HFFc6 (cell line): ENCODE results near the gene TTBK2. TPM values are rescaled to one million over a fixed set of nuclear protein-coding genes. Genes with fewer than 3 reads are reported as not detected.
"Not testable (repeated sequence)": the region's sequence is repeated elsewhere in the genome, so short reads cannot be mapped to it uniquely, and the experiment has no call there.

Experiments
- DNase-seq: peaks from one replicate; pipeline ENCODE4 v3.0.0-alpha.2; 2018
- H3K27ac Mint-ChIP-seq: 2 replicates; pipeline ENCODE4 v1.8.0; 2020; ENCODE audit warnings: mild to moderate bottlenecking, mixed read lengths
- H3K27me3 Mint-ChIP-seq: 2 replicates; pipeline ENCODE4 v1.8.0; 2021; ENCODE audit warnings: mild to moderate bottlenecking, moderate library complexity, mixed read lengths; ENCODE audit not compliant: insufficient read depth
- H3K36me3 Mint-ChIP-seq: 2 replicates; pipeline ENCODE4 v1.8.0; 2021; ENCODE audit warnings: low read depth, mixed read lengths
- H3K4me1 Mint-ChIP-seq: 2 replicates; pipeline ENCODE4 v1.8.0; 2020; ENCODE audit warnings: low read depth, mixed read lengths
- H3K4me3 Mint-ChIP-seq: 2 replicates; pipeline ENCODE4 v1.8.0; 2020; ENCODE audit warnings: mild to moderate bottlenecking, moderate library complexity, mixed read lengths
- H3K9me3 Mint-ChIP-seq: 2 replicates; pipeline ENCODE4 v1.8.0; 2020; ENCODE audit warnings: mild to moderate bottlenecking, mixed read lengths
- total RNA-seq, 6 experiments: library from RNA; stranded (reverse); fragmentation: NEBNext Ultra II Directional; extraction: Animal tissue kit (Norgen Biotek cat#: 25700); gene quantifications; 2 replicates in 1 of 6; 3 replicates in 5 of 6; pipeline ENCODE4 v1.2.3, GENCODE V29; 2021
- TF ChIP-seq, protein P1 (sequence below): fragments of 200-600 bp; sonication (generic); IDR thresholded peaks from 2 replicates; pipeline ENCODE4 v1.5.0; 2021; ENCODE audit warnings: antibody characterized with exemption, mild to moderate bottlenecking

Gene TTBK2
- total RNA-seq, 6 experiments from 2014 or later = 9.4 to 12.6 (median 10.2) TPM

DNA sequence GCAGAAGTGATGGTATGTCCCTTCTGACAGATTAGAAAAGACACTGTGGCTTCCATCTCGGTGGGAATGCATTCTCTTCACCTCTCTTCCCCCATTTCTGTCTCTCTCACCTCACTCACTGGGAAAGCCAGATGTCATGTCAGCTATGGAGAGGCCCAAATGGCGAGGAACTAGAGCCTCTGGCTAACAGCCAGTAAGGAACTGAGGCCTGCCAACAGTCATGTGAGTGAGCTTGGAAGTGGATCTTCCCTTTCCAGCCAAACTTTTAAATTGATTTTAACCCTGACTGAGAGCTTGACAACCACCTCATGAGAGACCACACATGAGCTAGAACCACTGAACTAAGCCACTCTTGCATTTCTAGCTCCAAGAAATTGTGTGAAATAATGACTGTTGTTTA, 148.4 kb downstream of the TTBK2 start:
- H3K36me3 Mint-ChIP-seq = peaks cover 14% of the 10 kb centered on the region
- no peaks in the 10 kb centered on the region for H3K4me1 Mint-ChIP-seq
- TF ChIP-seq, protein P1, sequence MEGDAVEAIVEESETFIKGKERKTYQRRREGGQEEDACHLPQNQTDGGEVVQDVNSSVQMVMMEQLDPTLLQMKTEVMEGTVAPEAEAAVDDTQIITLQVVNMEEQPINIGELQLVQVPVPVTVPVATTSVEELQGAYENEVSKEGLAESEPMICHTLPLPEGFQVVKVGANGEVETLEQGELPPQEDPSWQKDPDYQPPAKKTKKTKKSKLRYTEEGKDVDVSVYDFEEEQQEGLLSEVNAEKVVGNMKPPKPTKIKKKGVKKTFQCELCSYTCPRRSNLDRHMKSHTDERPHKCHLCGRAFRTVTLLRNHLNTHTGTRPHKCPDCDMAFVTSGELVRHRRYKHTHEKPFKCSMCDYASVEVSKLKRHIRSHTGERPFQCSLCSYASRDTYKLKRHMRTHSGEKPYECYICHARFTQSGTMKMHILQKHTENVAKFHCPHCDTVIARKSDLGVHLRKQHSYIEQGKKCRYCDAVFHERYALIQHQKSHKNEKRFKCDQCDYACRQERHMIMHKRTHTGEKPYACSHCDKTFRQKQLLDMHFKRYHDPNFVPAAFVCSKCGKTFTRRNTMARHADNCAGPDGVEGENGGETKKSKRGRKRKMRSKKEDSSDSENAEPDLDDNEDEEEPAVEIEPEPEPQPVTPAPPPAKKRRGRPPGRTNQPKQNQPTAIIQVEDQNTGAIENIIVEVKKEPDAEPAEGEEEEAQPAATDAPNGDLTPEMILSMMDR = no peak

DNA sequence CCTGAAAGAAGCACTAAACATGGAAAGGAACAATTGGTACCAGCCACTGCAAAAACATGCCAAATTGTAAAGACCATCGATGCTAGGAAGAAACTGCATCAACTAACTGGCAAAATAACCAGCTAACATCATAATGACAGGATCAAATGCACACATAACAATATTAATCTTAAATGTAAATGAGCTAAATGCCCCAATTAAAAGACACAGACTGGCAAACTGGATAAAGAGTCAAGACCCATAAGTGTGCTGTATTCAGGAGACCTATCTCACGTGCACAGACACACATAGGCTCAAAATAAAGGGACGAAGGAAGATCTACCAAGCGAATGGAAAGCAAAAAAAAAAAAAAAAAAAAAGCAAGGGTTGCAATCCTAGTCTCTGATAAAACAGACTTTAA, 154.5 kb downstream of the TTBK2 start:
- not testable (repeated sequence) for DNase-seq, H3K27ac Mint-ChIP-seq, H3K4me1 Mint-ChIP-seq, H3K4me3 Mint-ChIP-seq, H3K27me3 Mint-ChIP-seq
- Mint-ChIP-seq H3K9me3 (peaks cover 24% of the 10 kb centered on the region), H3K36me3 (peaks cover 48% of the 10 kb centered on the region)

More for the DNA sequence above, 148.4 kb downstream of the TTBK2 start:
- no peaks in the 10 kb centered on the region; the same call in 1 of the 2 replicates for H3K27me3 Mint-ChIP-seq
- H3K9me3 Mint-ChIP-seq = peaks cover 2% of the 10 kb centered on the region; the same call in 1 of the 2 replicates
- no peak for DNase-seq
- no peak overlapping the region for H3K4me3 Mint-ChIP-seq
- H3K27ac Mint-ChIP-seq = no peak overlapping the region

DNA sequence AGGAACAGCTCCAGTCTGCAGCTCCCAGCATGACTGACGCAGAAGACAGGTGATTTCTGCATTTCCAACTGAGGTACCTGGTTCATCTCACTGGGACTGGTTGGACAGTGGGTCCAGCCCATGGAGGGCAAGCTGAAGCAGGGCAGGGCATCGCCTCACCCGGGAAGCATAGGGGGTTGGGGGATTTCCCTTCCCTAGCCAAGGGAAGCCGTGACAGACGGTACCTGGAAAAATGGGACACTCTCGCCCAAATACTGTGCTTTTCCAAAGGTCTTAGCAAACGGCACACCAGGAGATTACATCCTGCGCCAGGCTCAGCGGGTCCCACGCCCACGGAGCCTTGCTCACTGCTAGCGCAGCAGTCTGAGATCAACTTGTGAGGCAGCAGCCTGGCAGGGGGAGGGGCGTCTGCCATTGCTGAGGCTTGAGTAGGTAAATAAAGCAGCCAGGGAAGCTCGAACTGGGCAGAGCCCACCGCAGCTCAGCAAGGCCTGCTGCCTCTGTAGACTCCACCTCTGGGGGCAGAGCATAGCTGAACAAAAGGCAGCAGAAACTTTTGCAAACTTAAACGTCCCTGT, 156.3 kb downstream of the TTBK2 start:
- H3K9me3 Mint-ChIP-seq = peaks cover 33% of the 10 kb centered on the region

DNA sequence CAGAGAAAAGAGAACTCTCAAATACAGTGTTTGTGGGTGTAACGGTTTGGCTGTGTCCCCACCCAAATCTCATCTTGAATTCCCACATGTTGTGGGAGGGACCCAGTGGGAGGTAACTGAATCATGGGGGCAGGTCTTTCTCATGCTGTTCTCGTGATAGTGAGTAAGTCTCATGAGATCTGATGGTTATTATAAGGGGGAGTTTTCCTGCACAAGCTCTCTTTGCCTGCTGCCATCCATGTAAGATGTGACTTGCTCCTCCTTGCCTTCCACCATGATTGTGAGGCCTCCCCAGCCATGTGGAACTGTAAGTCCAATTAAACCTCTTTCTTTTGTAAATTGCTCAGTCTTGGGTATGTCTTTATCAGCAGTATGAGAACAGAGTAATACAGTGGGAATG, 158.8 kb downstream of the TTBK2 start:
- Mint-ChIP-seq H3K36me3 (peaks cover 40% of the 10 kb centered on the region), H3K9me3 (peaks cover 27% of the 10 kb centered on the region)
- not testable (repeated sequence) for DNase-seq, H3K4me3 Mint-ChIP-seq, H3K4me1 Mint-ChIP-seq, H3K27ac Mint-ChIP-seq, H3K27me3 Mint-ChIP-seq

More for the DNA sequence above, 156.3 kb downstream of the TTBK2 start:
- H3K4me3 Mint-ChIP-seq, H3K4me1 Mint-ChIP-seq, H3K27me3 Mint-ChIP-seq, DNase-seq, H3K27ac Mint-ChIP-seq: not testable (repeated sequence)
- H3K36me3 Mint-ChIP-seq = peaks cover 50% of the 10 kb centered on the region

DNA sequence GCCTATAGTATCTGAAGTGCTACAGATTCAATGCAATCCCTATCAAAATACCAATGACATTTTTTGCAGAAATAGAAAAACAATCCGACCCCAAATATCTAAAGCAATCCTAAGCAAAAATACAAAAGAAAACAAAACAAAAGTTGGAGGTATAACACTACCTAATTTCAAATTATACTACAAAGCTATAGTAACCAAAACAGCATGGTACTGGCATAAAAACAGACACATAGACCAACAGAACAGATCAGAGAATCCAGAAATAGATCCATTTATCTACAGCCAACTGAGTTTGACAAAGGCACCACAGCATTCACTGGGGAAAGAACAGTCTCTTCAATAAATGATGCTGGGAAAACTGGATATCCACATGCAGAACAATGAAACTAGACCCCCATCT, 159.8 kb downstream of the TTBK2 start:
- peaks cover 32% of the 10 kb centered on the region for H3K36me3 Mint-ChIP-seq
- no peaks in the 10 kb centered on the region for H3K27me3 Mint-ChIP-seq

DNA sequence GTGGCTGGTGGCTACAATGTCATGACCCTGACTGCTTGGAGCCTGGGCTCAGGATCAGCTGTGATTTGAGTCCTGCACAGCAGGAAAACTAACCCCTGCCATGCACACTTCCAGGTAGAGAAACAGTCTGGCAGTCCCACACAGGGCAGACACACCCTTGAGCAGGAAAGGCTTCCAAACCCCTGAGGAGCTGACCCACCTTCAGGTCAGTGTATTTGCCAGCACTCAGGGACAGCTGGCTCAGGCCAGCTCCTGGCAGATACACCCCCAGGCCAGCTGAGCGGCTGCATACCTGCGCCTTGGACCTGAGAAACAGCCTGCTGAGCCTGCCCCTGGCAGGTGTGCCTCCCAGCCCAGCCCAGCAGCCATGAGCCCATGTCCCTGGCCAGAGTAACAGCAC, 161.5 kb downstream of the TTBK2 start:
- Mint-ChIP-seq H3K4me3 (no peak overlapping the region), H3K9me3 (peaks cover 24% of the 10 kb centered on the region), H3K4me1 (no peaks in the 10 kb centered on the region), H3K36me3 (peaks cover 26% of the 10 kb centered on the region), H3K27ac (no peak overlapping the region), H3K27me3 (no peaks in the 10 kb centered on the region)
- TF ChIP-seq, protein P1 = no peak
- DNase-seq = no peak

More for the DNA sequence above, 159.8 kb downstream of the TTBK2 start:
- no peaks in the 10 kb centered on the region for H3K4me1 Mint-ChIP-seq
- H3K27ac Mint-ChIP-seq = no peak overlapping the region
- DNase-seq = no peak
- TF ChIP-seq, protein P1 = no peak
- peaks cover 24% of the 10 kb centered on the region for H3K9me3 Mint-ChIP-seq
- no peak overlapping the region for H3K4me3 Mint-ChIP-seq

DNA sequence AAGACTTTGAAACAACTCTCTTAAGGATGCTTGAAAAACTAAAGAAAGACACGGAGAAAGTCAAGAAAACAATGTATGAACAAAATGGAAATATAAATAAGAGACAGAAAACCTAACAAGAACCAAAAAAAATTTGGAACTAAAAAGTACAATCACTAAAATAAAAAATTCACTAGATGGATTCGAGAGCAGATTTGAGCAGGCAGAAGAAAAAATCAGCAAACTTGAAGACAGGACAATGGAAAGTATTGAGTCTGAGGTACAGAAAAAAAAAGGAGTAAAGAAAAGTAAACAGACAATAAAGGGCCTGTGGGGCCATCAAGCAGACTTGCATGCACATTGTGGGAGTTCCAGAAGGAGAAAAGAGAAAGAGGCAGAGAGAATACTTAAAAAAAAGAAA, 170.3 kb downstream of the TTBK2 start:
- TF ChIP-seq, protein P1 = no peak
- Mint-ChIP-seq H3K4me3 (no peak overlapping the region), H3K27ac (no peak overlapping the region), H3K4me1 (no peaks in the 10 kb centered on the region), H3K27me3 (no peaks in the 10 kb centered on the region), H3K36me3 (peaks cover 25% of the 10 kb centered on the region), H3K9me3 (no peaks in the 10 kb centered on the region; the same call in 1 of the 2 replicates)
- no peak for DNase-seq
